Trophoblast cell (in vitro differentiated cells and primary cell): ENCODE results near the gene IGFBP1.

Source experiments
- DNase-seq, 2 donors: peaks; one replicate each; pipeline ENCODE4 v3.0.0-alpha.2; 2016
- H2AFZ ChIP-seq: 2 replicates; pipeline ENCODE4 v1.6.1; 2013; ENCODE audit warnings: low read length, moderate library complexity, mild to moderate bottlenecking; ENCODE audit not compliant: insufficient read depth, poor library complexity
- H2AK5ac ChIP-seq: 2 replicates; pipeline ENCODE4 v1.6.1; 2013; ENCODE audit warnings: mild to moderate bottlenecking, low read length
- H2BK120ac ChIP-seq: 2 replicates; pipeline ENCODE4 v1.6.1; 2013; ENCODE audit warnings: low read length, mild to moderate bottlenecking, moderate library complexity; ENCODE audit not compliant: insufficient read depth, poor library complexity
- H2BK12ac ChIP-seq: 2 replicates; pipeline ENCODE4 v1.6.1; 2013; ENCODE audit warnings: mild to moderate bottlenecking, low read length, moderate library complexity
- H2BK5ac ChIP-seq: 2 replicates; pipeline ENCODE4 v1.6.1; 2013; ENCODE audit warnings: low read length, low read depth, moderate library complexity, mild to moderate bottlenecking; ENCODE audit not compliant: poor library complexity
- H3K14ac ChIP-seq: 2 replicates; pipeline ENCODE4 v1.6.1; 2013; ENCODE audit warnings: mild to moderate bottlenecking, low read length
- H3K18ac ChIP-seq: 2 replicates; pipeline ENCODE4 v1.6.1; 2013; ENCODE audit warnings: mild to moderate bottlenecking, low read length
- H3K23ac ChIP-seq: 2 replicates; pipeline ENCODE4 v1.6.1; 2013; ENCODE audit warnings: low read length
- H3K27ac ChIP-seq: 2 replicates; pipeline ENCODE4 v1.5.1; 2013; ENCODE audit warnings: low read depth, mild to moderate bottlenecking, inconsistent platforms, low read length, moderate library complexity
- H3K27me3 ChIP-seq: 2 replicates; pipeline ENCODE4 v1.6.1; 2013; ENCODE audit warnings: inconsistent platforms, mild to moderate bottlenecking, low read length, moderate library complexity; ENCODE audit not compliant: insufficient read depth
- H3K36me3 ChIP-seq, 2 experiments: 1 replicate in 1 of 2; 2 replicates in 1 of 2; pipeline ENCODE4 v1.6.1; 2013; ENCODE audit warnings: low read length in 2 of 2, mild to moderate bottlenecking in 2 of 2, moderate library complexity in 1 of 2; ENCODE audit not compliant: insufficient read depth in 2 of 2, control insufficient read depth in 1 of 2
- H3K4ac ChIP-seq: 2 replicates; pipeline ENCODE4 v1.6.1; 2013; ENCODE audit warnings: low read depth, mild to moderate bottlenecking, low read length, moderate library complexity
- H3K4me1 ChIP-seq, 2 experiments: 1 replicate in 1 of 2; 2 replicates in 1 of 2; pipeline ENCODE4 v1.6.1; 2013; ENCODE audit warnings: low read length in 2 of 2, mild to moderate bottlenecking in 2 of 2, moderate library complexity in 1 of 2; ENCODE audit not compliant: insufficient read depth in 2 of 2, control insufficient read depth in 1 of 2
- H3K4me2 ChIP-seq: 2 replicates; pipeline ENCODE4 v1.6.1; 2013; ENCODE audit warnings: inconsistent platforms, mild to moderate bottlenecking, low read length, moderate library complexity
- H3K4me3 ChIP-seq: 2 replicates; pipeline ENCODE4 v1.5.1; 2013; ENCODE audit warnings: mild to moderate bottlenecking, low read depth, low read length, inconsistent platforms
- H3K79me1 ChIP-seq: one replicate; pipeline ENCODE4 v1.6.1; 2013; ENCODE audit warnings: low read length
- H3K79me2 ChIP-seq: 2 replicates; pipeline ENCODE4 v1.6.1; 2013; ENCODE audit warnings: low read length, mild to moderate bottlenecking; ENCODE audit not compliant: control insufficient read depth, insufficient read depth, poor library complexity
- H3K9ac ChIP-seq: 2 replicates; pipeline ENCODE4 v1.6.1; 2013; ENCODE audit warnings: mild to moderate bottlenecking, low read length
- H3K9me3 ChIP-seq: 2 replicates; pipeline ENCODE4 v1.6.1; 2013; ENCODE audit warnings: low read depth, mild to moderate bottlenecking, control low read depth, inconsistent platforms, low read length; ENCODE audit not compliant: insufficient read depth
- H4K12ac ChIP-seq: 2 replicates; pipeline ENCODE4 v1.6.1; 2013; ENCODE audit warnings: low read depth, mild to moderate bottlenecking, low read length, moderate library complexity
- H4K8ac ChIP-seq: 2 replicates; pipeline ENCODE4 v1.6.1; 2013; ENCODE audit warnings: low read depth, mild to moderate bottlenecking, low read length, moderate library complexity
- H4K91ac ChIP-seq: one replicate; pipeline ENCODE4 v1.6.1; 2013; ENCODE audit warnings: low read depth, mild to moderate bottlenecking, low read length, moderate library complexity
- WGBS: extraction: QIAGEN DNeasy Blood & Tissue Kit; methylation state at CpG from one replicate; pipeline ENCODE4 v1.1.7; 2013; ENCODE audit warnings: missing lambda C conversion rate; ENCODE audit not compliant: insufficient read length, insufficient coverage; ENCODE audit errors: extremely low coverage; 5-methylcytosine and 5-hydroxymethylcytosine counted together

IGFBP1 gene

GRCh38 chr7:45881280-45881758, 7.0 kb upstream of the IGFBP1 start:
- H3K9ac ChIP-seq: no peak overlapping the region
- no peak overlapping the region for H3K4me2 ChIP-seq
- H2BK120ac ChIP-seq: no peak overlapping the region
- no peak overlapping the region for H3K27ac ChIP-seq
- no peak overlapping the region for H3K4ac ChIP-seq
- H2BK12ac ChIP-seq: no peak overlapping the region
- H3K4me3 ChIP-seq: no peak overlapping the region
- no peak overlapping the region for H2AK5ac ChIP-seq
- H4K12ac ChIP-seq: no peak overlapping the region
- H3K4me1 ChIP-seq: no peaks in the 10 kb centered on the region
- no peak overlapping the region for H2AFZ ChIP-seq
- H3K23ac ChIP-seq: no peak overlapping the region
- no peaks in the 10 kb centered on the region for H3K36me3 ChIP-seq
- no peak overlapping the region for H4K8ac ChIP-seq
- WGBS: no CpG with 5 or more reads among the region's 9 CpGs
- no peak for DNase-seq
- peaks cover 11% of the 10 kb centered on the region for H3K9me3 ChIP-seq
- H3K14ac ChIP-seq: no peak overlapping the region
- H3K79me2 ChIP-seq: no peaks in the 10 kb centered on the region
- no peak overlapping the region for H4K91ac ChIP-seq
- no peak overlapping the region for H2BK5ac ChIP-seq
- no peak overlapping the region for H3K18ac ChIP-seq
- H3K79me1 ChIP-seq: no peaks in the 10 kb centered on the region
- no peaks in the 10 kb centered on the region for H3K27me3 ChIP-seq

GRCh38 chr7:45881759-45882464, 6.4 kb upstream of the IGFBP1 start:
- Histone ChIP-seq H3K36me3 (no peaks in the 10 kb centered on the region), H3K27me3 (no peaks in the 10 kb centered on the region), H4K91ac (no peak overlapping the region), H3K4ac (no peak overlapping the region), H2AK5ac (no peak overlapping the region), H2AFZ (no peak overlapping the region), H3K4me3 (no peak overlapping the region), H2BK120ac (no peak overlapping the region), H3K79me1 (no peaks in the 10 kb centered on the region), H3K9me3 (peaks cover 11% of the 10 kb centered on the region), H3K4me1 (no peaks in the 10 kb centered on the region), H3K18ac (no peak overlapping the region), H2BK12ac (no peak overlapping the region), H3K14ac (no peak overlapping the region), H4K8ac (no peak overlapping the region), H3K23ac (no peak overlapping the region), H3K27ac (no peak overlapping the region), H2BK5ac (no peak overlapping the region), H4K12ac (no peak overlapping the region), H3K79me2 (no peaks in the 10 kb centered on the region), H3K4me2 (no peak overlapping the region), H3K9ac (no peak overlapping the region)
- no CpG with 5 or more reads among the region's 12 CpGs for WGBS
- no peak for DNase-seq

- no peak overlapping the region for H2BK12ac ChIP-seq
- no peak overlapping the region for H3K4me3 ChIP-seq
- no peak overlapping the region for H2BK5ac ChIP-seq
- H3K4ac ChIP-seq: no peak overlapping the region
- no peak overlapping the region for H3K27ac ChIP-seq
- no peak overlapping the region for H4K12ac ChIP-seq
- H3K9ac ChIP-seq: no peak overlapping the region
- H3K79me1 ChIP-seq: no peaks in the 10 kb centered on the region
- peaks cover 11% of the 10 kb centered on the region for H3K9me3 ChIP-seq
- H3K23ac ChIP-seq: no peak overlapping the region
- DNase-seq: no peak
- no peak overlapping the region for H4K91ac ChIP-seq
- no peaks in the 10 kb centered on the region for H3K4me1 ChIP-seq
- H2AK5ac ChIP-seq: no peak overlapping the region
- no peaks in the 10 kb centered on the region for H3K27me3 ChIP-seq
- no peak overlapping the region for H4K8ac ChIP-seq
- no peak overlapping the region for H3K18ac ChIP-seq
- no peak overlapping the region for H3K4me2 ChIP-seq
- H3K79me2 ChIP-seq: no peaks in the 10 kb centered on the region
- WGBS: no CpG with 5 or more reads among the region's 5 CpGs
- H3K14ac ChIP-seq: no peak overlapping the region
- H2BK120ac ChIP-seq: no peak overlapping the region
- no peak overlapping the region for H2AFZ ChIP-seq
- H3K36me3 ChIP-seq: no peaks in the 10 kb centered on the region
Measured at GRCh38 chr7:45882465-45882810, 5.8 kb upstream of the IGFBP1 start.

- no peak overlapping the region for H2AK5ac ChIP-seq
- H3K23ac ChIP-seq: no peak overlapping the region
- H3K27me3 ChIP-seq: peaks cover 12% of the 10 kb centered on the region
- H3K4me3 ChIP-seq: no peak overlapping the region
- H3K4me2 ChIP-seq: no peak overlapping the region
- no peak overlapping the region for H3K14ac ChIP-seq
- H3K9me3 ChIP-seq: peaks cover 7% of the 10 kb centered on the region
- H3K9ac ChIP-seq: no peak overlapping the region
- WGBS: no CpG with 5 or more reads among the region's 4 CpGs
- no peaks in the 10 kb centered on the region for H3K79me1 ChIP-seq
- H2BK12ac ChIP-seq: no peak overlapping the region
- H4K91ac ChIP-seq: no peak overlapping the region
- H2BK5ac ChIP-seq: no peak overlapping the region
- no peak overlapping the region for H4K12ac ChIP-seq
- no peak overlapping the region for H3K4ac ChIP-seq
- no peaks in the 10 kb centered on the region for H3K79me2 ChIP-seq
- peaks cover 8 to 9% of the 10 kb centered on the region in 2 experiments for H3K4me1 ChIP-seq
- no peak overlapping the region for H4K8ac ChIP-seq
- H2BK120ac ChIP-seq: no peak overlapping the region
- H3K27ac ChIP-seq: no peak overlapping the region
- H3K36me3 ChIP-seq: no peaks in the 10 kb centered on the region
- no peak overlapping the region for H3K18ac ChIP-seq
- no peak for DNase-seq
- no peak overlapping the region for H2AFZ ChIP-seq
Measured at GRCh38 chr7:45884136-45884535, 4.2 kb upstream of the IGFBP1 start.
